Measurements from ENCODE around the gene MAG. TPM values are rescaled to one million over a fixed set of nuclear protein-coding genes. Genes with fewer than 3 reads are reported as not detected.

The MAG gene
- total RNA-seq, 1 donor from 2014 or later: not detected

DNA sequence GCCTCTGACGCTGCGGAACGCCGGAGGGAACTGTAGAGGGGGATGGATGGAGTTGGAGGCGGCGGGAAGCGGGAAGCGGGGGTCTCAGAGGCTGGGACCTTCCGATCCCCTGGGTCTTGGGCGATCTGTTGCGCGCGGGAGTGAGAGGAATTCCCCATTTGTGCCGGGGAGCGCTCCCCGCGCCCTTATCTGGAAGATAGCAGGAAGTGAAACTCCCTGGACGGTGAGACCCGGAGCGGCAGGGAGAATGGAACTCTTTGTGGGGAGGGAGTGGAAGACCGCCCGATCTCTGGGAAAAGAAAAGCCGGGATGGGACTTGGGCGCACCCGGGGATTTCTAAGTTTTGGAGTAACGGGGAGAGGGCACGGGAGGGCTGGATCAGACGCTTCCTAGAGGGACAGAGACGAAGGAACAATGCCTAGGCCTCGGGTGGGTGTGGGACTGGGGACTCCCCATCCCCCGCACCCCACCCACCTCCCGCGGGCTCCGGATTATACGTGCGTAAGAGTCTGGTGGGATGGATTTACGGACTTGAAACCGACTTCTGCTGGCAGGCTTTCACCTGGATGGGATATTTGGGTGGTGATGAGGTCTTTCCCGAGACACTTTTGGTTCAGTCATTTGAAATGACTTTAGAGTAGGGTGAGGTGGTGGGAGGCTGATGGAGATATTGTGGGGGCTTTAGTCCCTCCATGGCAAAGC lies 42.7 kb upstream of the MAG start:
- TF ChIP-seq, protein P1, sequence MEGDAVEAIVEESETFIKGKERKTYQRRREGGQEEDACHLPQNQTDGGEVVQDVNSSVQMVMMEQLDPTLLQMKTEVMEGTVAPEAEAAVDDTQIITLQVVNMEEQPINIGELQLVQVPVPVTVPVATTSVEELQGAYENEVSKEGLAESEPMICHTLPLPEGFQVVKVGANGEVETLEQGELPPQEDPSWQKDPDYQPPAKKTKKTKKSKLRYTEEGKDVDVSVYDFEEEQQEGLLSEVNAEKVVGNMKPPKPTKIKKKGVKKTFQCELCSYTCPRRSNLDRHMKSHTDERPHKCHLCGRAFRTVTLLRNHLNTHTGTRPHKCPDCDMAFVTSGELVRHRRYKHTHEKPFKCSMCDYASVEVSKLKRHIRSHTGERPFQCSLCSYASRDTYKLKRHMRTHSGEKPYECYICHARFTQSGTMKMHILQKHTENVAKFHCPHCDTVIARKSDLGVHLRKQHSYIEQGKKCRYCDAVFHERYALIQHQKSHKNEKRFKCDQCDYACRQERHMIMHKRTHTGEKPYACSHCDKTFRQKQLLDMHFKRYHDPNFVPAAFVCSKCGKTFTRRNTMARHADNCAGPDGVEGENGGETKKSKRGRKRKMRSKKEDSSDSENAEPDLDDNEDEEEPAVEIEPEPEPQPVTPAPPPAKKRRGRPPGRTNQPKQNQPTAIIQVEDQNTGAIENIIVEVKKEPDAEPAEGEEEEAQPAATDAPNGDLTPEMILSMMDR (IDR thresholded peaks at IDR 0.05): no peak
- Mint-ChIP-seq H3K27me3 (ENCODE audit: unreplicated experiment) (peaks cover 57% of the 10 kb centered on the region), H3K27ac (ENCODE audit: unreplicated experiment) (no peak overlapping the region), H3K4me1 (ENCODE audit: unreplicated experiment) (peaks cover 5% of the 10 kb centered on the region), H3K36me3 (ENCODE audit: unreplicated experiment) (no peaks in the 10 kb centered on the region), H3K4me3 (ENCODE audit: unreplicated experiment) (peak overlapping the region; percentile 14), H3K9me3 (ENCODE audit: unreplicated experiment) (no peaks in the 10 kb centered on the region)
- DNase-seq (ENCODE audit: extremely low spot score, unreplicated experiment): peak; percentile 78

GRCh38 chr19:35249848-35250711 lies 41.9 kb upstream of the MAG start:
- H3K27ac Mint-ChIP-seq (ENCODE audit: unreplicated experiment): no peak overlapping the region
- peaks cover 5% of the 10 kb centered on the region for H3K4me1 Mint-ChIP-seq (ENCODE audit: unreplicated experiment)

DNA sequence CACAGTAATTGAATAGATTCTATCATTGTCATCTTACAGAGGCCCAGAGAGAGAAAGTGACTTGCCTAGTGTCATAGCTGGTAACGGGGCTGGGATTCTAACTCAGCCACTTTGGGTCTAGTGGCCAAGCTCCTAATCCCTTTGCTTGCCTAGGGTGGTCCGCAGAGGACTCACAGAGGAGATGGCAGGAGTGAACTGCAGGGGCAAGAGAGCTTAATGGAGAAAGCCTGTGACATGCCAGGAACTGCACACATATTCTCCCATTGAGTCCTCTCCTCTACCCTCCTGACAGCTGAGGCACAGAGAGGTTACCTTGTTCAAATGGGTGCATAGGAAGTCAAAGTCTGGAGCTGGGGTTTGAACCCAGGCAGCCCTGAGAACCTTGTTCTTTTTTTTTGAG lies 40.5 kb upstream of the MAG start:
- Mint-ChIP-seq H3K4me3 (ENCODE audit: unreplicated experiment) (no peak overlapping the region), H3K9me3 (ENCODE audit: unreplicated experiment) (no peaks in the 10 kb centered on the region), H3K36me3 (ENCODE audit: unreplicated experiment) (no peaks in the 10 kb centered on the region), H3K27me3 (ENCODE audit: unreplicated experiment) (peaks cover 43% of the 10 kb centered on the region), H3K4me1 (ENCODE audit: unreplicated experiment) (peaks cover 5% of the 10 kb centered on the region), H3K27ac (ENCODE audit: unreplicated experiment) (no peak overlapping the region)
- DNase-seq (ENCODE audit: extremely low spot score, unreplicated experiment): peak; percentile 59
- TF ChIP-seq, protein P1 (IDR thresholded peaks at IDR 0.05): no peak

More at GRCh38 chr19:35249848-35250711, 41.9 kb upstream of the MAG start:
- peak; percentile 76 for DNase-seq (ENCODE audit: extremely low spot score, unreplicated experiment)
- TF ChIP-seq, protein P1 (IDR thresholded peaks at IDR 0.05): no peak
- Mint-ChIP-seq H3K27me3 (ENCODE audit: unreplicated experiment) (peaks cover 51% of the 10 kb centered on the region), H3K9me3 (ENCODE audit: unreplicated experiment) (no peaks in the 10 kb centered on the region), H3K36me3 (ENCODE audit: unreplicated experiment) (no peaks in the 10 kb centered on the region), H3K4me3 (ENCODE audit: unreplicated experiment) (no peak overlapping the region)

DNA sequence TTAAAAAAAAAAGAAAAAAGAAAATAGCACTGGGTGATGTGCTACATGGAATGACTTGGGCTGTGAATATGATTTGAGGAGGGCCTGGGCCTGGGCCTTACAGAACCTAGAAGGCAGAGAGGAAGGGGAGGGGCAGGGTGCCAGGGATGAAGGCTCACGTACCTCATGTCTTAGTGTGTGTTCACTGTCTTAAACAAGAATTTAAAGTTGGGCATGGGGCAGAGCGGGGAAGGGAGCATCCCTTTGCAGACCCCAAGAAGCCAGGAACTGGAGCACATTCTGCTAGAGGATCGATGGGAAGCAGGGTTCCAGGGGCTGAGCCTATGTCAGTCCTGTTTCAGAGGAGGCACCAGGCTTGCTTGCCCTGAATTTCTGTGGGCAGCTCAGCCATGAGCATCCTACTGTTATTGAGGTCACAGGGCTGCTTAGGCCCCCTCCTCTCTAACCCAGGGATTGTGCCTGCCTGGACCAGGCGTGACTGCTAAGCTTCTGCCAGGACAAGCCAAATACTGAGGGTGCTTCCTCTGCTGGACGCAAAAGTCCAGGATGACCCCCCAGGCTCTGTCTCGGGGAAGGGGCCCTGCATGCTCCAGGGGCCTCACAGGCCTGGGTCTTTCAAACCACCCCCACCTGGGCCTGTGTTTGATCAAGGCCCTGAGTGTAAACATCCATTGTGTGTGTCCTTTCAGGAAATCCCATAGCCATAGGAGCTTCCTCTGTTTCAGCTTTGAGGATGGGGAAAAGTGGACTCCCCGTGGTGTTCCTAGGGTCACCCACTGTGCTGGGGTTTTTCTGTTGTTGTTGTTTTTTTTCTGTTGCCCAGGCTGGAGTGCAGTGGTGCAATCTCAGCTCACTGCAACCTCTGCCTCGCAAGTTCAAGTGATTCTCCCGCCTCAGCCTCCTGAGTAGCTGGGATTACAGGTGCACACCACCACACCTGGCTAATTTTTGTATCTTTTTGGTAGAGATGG lies 38.4 kb upstream of the MAG start:
- H3K27ac Mint-ChIP-seq (ENCODE audit: unreplicated experiment): no peak overlapping the region
- H3K9me3 Mint-ChIP-seq (ENCODE audit: unreplicated experiment): no peaks in the 10 kb centered on the region
- H3K36me3 Mint-ChIP-seq (ENCODE audit: unreplicated experiment): no peaks in the 10 kb centered on the region
- H3K27me3 Mint-ChIP-seq (ENCODE audit: unreplicated experiment): peaks cover 32% of the 10 kb centered on the region
- peak; percentile 72 for DNase-seq (ENCODE audit: extremely low spot score, unreplicated experiment)
- TF ChIP-seq, protein P1 (IDR thresholded peaks at IDR 0.05): no peak
- peaks cover 5% of the 10 kb centered on the region for H3K4me1 Mint-ChIP-seq (ENCODE audit: unreplicated experiment)
- H3K4me3 Mint-ChIP-seq (ENCODE audit: unreplicated experiment): no peak overlapping the region

All from osteocyte (in vitro differentiated cells).